ENCODE data around the gene SCGB1D1.
A peak's percentile ranks its signal among the peaks of the same experiment; 100 is the strongest.

Gene SCGB1D1

GRCh38 chr11:62169935-62170334 is 20.1 kb upstream of the SCGB1D1 start:
- no peak overlapping the region for H3K27ac ChIP-seq
- TF ChIP-seq, protein P1, sequence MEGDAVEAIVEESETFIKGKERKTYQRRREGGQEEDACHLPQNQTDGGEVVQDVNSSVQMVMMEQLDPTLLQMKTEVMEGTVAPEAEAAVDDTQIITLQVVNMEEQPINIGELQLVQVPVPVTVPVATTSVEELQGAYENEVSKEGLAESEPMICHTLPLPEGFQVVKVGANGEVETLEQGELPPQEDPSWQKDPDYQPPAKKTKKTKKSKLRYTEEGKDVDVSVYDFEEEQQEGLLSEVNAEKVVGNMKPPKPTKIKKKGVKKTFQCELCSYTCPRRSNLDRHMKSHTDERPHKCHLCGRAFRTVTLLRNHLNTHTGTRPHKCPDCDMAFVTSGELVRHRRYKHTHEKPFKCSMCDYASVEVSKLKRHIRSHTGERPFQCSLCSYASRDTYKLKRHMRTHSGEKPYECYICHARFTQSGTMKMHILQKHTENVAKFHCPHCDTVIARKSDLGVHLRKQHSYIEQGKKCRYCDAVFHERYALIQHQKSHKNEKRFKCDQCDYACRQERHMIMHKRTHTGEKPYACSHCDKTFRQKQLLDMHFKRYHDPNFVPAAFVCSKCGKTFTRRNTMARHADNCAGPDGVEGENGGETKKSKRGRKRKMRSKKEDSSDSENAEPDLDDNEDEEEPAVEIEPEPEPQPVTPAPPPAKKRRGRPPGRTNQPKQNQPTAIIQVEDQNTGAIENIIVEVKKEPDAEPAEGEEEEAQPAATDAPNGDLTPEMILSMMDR (conservative IDR thresholded peaks at IDR 0.05), result no peak

DNA sequence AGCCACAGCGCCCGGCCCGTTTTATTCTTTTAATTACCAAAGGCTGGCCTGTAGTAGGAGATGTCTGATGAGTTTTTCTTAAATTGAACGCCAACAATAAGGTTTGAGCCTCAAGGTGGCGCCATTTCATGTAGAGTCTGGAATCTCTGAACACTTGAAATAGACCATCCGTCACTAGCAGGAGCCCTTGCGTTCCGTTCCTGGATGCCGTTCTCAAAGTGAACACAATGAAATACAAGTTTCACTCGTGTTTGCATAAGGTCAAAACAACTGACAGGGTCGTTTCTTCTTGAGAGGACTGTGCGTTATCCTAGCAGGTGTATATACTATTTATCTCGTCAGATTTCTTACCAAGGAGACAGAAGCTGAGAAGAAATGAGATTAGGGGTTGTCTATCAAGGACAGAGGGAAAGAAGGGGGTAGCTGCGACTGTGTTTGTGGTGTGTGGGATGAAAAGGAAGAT is 18.7 kb upstream of the SCGB1D1 start:
- no peak overlapping the region for H3K27ac ChIP-seq
- TF ChIP-seq, protein P1 (conservative IDR thresholded peaks at IDR 0.05), result peak; percentile 84

GRCh38 chr11:62172294-62172693 is 17.7 kb upstream of the SCGB1D1 start:
- H3K27ac ChIP-seq, result no peak overlapping the region

GRCh38 chr11:62176766-62177165 is 13.2 kb upstream of the SCGB1D1 start:
- H3K27ac ChIP-seq, result no peak overlapping the region
- TF ChIP-seq, protein P1 (conservative IDR thresholded peaks at IDR 0.05), result no peak

More at GRCh38 chr11:62172294-62172693, 17.7 kb upstream of the SCGB1D1 start:
- TF ChIP-seq, protein P1 (conservative IDR thresholded peaks at IDR 0.05), result no peak

DNA sequence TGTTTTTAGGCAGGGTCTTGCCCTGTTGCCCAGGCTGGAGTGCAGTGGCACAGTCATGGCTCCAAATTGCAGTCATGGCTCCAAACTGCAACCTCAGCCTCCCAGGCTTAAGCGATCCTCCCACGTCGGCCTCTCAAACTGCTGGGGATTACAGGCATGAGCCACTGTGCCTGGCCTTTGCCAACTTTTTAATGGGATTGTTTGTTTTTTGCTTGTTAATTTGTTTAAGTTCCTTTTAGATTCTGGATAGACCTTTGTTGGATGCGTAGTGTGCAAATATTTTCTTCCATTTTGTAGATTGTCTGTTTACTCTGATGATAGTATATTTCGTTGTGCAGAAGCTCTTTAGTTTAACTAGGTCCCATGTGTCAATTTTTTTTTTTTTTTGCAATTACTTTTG is 10.0 kb upstream of the SCGB1D1 start:
- TF ChIP-seq, protein P1 (conservative IDR thresholded peaks at IDR 0.05), result no peak
- 0 out of 2 replicates have a peak overlapping the region, but pooled peaks have one; percentile 25 for H3K27ac ChIP-seq

GRCh38 chr11:62181097-62181496 is 8.9 kb upstream of the SCGB1D1 start:
- no peak overlapping the region for H3K27ac ChIP-seq
- TF ChIP-seq, protein P1 (conservative IDR thresholded peaks at IDR 0.05), result no peak

DNA sequence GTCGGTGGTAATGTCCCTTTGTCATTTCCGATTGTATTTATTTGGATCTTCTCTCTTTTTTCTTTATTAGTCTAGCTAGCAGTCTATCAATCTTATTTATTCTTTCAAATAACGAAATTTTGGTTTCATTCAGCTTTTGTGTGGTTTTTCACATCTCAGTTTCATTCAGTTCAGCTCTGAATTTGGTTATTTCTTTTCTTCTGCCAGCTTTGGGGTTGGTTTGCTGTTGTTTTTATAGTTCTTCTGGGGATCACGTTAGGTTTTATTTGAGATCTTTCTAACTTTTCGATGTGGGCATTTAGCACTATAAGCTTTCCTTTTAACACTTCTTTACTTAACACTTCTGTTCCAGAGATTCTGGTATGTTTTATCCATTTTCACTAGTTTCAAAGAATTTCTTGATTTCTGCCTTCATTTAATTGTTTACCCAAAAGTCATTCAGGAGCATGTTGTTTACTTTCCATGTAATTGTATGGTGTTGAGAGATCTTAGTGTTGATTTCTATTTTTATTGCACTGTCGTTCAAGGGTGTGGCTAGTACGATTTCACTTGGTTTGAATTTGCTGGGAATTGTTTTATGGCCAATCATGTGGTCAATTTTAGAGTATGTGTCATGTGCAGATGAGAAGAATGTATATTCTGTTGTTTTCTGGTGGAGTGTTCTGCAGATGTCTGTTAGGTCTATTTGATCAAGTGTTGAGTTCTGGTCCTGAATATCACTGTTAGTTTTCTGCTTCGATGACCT is 7.7 kb upstream of the SCGB1D1 start:
- TF ChIP-seq, protein P1 (conservative IDR thresholded peaks at IDR 0.05), result no peak
- H3K27ac ChIP-seq, result no peak overlapping the region

Measured in VCaP (cell line).